HG03521 (cell line): ENCODE results near the gene QPCT.

Experiments used
- ATAC-seq: cut with Tn5 transposase; IDR thresholded peaks from one replicate; pipeline ENCODE4 v1.9.1; 2021; ENCODE audit warnings: mild to moderate bottlenecking, moderate library complexity; ENCODE audit not compliant: unreplicated experiment

Gene QPCT

GRCh38 chr2:37324786-37325624, 19.4 kb upstream of the QPCT start, which contains the start of gene PRKD3:
Gene PRKD3, minus strand, starts transcription at chr2:37324833. Its CDS starts 8,309 bp downstream, at chr2:37316524.
- ATAC-seq, result peak; percentile 69

GRCh38 chr2:37325625-37326071, 18.8 kb upstream of the QPCT start:
- ATAC-seq, result no peak

GRCh38 chr2:37326285-37326684, 18.1 kb upstream of the QPCT start:
- ATAC-seq, result no peak

GRCh38 chr2:37326866-37327634, 17.4 kb upstream of the QPCT start:
- no peak for ATAC-seq

- ATAC-seq, result no peak
These were observed 13.7 kb upstream of the QPCT start for GRCh38 chr2:37330681-37331080.

GRCh38 chr2:37332560-37332959, 11.9 kb upstream of the QPCT start:
- no peak for ATAC-seq

- ATAC-seq, result no peak
These were observed 11.2 kb upstream of the QPCT start for GRCh38 chr2:37333256-37333655.

- ATAC-seq, result no peak
These were observed 8.8 kb upstream of the QPCT start for GRCh38 chr2:37335604-37336003.

- ATAC-seq, result no peak
These were observed 6.7 kb upstream of the QPCT start for GRCh38 chr2:37337620-37338280.

- no peak for ATAC-seq
These were observed 5.5 kb upstream of the QPCT start for GRCh38 chr2:37338933-37339332.

GRCh38 chr2:37340637-37341036, 3.8 kb upstream of the QPCT start:
- no peak for ATAC-seq

GRCh38 chr2:37342591-37343220, 1.7 kb upstream of the QPCT start:
- ATAC-seq, result no peak

GRCh38 chr2:37343537-37344434, 644 bp upstream of the QPCT start:
- no peak for ATAC-seq

- ATAC-seq, result no peak
These were observed 3.7 kb downstream of the QPCT start for GRCh38 chr2:37348155-37348554.

- ATAC-seq, result no peak
These were observed 4.9 kb downstream of the QPCT start for GRCh38 chr2:37349231-37349860.

GRCh38 chr2:37350034-37350433, 5.6 kb downstream of the QPCT start:
- no peak for ATAC-seq

- no peak for ATAC-seq
These were observed 10.1 kb downstream of the QPCT start for GRCh38 chr2:37354531-37354930.

GRCh38 chr2:37355735-37356134, 11.3 kb downstream of the QPCT start:
- ATAC-seq, result no peak

GRCh38 chr2:37356299-37356698, 11.9 kb downstream of the QPCT start:
- ATAC-seq, result no peak
